HG02840 (cell line): ENCODE results near the gene N4BP2L2.

ENCODE experiments used
- ATAC-seq: cut with Tn5 transposase; IDR thresholded peaks from one replicate; pipeline ENCODE4 v1.9.1; 2021; ENCODE audit warnings: mild to moderate bottlenecking, moderate library complexity, moderate number of reproducible peaks; ENCODE audit not compliant: unreplicated experiment, low FRiP score

The N4BP2L2 gene

GRCh38 chr13:32427852-32428580 lies 110.6 kb downstream of the N4BP2L2 start, which contains the start of gene N4BP2L1:
Gene N4BP2L1 (minus strand): TSS chr13:32428130. CDS start chr13:32428082, 48 bp downstream.
- ATAC-seq: peak; percentile 77

GRCh38 chr13:32426990-32427851 lies 111.4 kb downstream of the N4BP2L2 start:
- ATAC-seq: peak; percentile 24

GRCh38 chr13:32426191-32426989 lies 112.2 kb downstream of the N4BP2L2 start:
- no peak for ATAC-seq

GRCh38 chr13:32425158-32425557 lies 113.4 kb downstream of the N4BP2L2 start:
- no peak for ATAC-seq

GRCh38 chr13:32423592-32423991 lies 115.0 kb downstream of the N4BP2L2 start:
- ATAC-seq: no peak

GRCh38 chr13:32419862-32420261 lies 118.7 kb downstream of the N4BP2L2 start:
- ATAC-seq: no peak

- ATAC-seq: no peak
These were observed 120.6 kb downstream of the N4BP2L2 start for GRCh38 chr13:32417995-32418394.

GRCh38 chr13:32415019-32415418 lies 123.6 kb downstream of the N4BP2L2 start:
- no peak for ATAC-seq

GRCh38 chr13:32414580-32414979 lies 124.0 kb downstream of the N4BP2L2 start:
- no peak for ATAC-seq

- no peak for ATAC-seq
These were observed 125.3 kb downstream of the N4BP2L2 start for GRCh38 chr13:32413284-32413683.

GRCh38 chr13:32409561-32410421 lies 128.8 kb downstream of the N4BP2L2 start:
- no peak for ATAC-seq

- ATAC-seq: no peak
These were observed 129.6 kb downstream of the N4BP2L2 start for GRCh38 chr13:32409001-32409313.

- no peak for ATAC-seq
These were observed 130.1 kb downstream of the N4BP2L2 start for GRCh38 chr13:32408296-32409000.

GRCh38 chr13:32407854-32408253 lies 130.7 kb downstream of the N4BP2L2 start:
- ATAC-seq: no peak

- ATAC-seq: no peak
These were observed 135.5 kb downstream of the N4BP2L2 start for GRCh38 chr13:32403108-32403507.

- ATAC-seq: no peak
These were observed 147.4 kb downstream of the N4BP2L2 start for GRCh38 chr13:32391101-32391619.

- ATAC-seq: no peak
These were observed 148.1 kb downstream of the N4BP2L2 start for GRCh38 chr13:32390484-32390883.

GRCh38 chr13:32390048-32390447 lies 148.5 kb downstream of the N4BP2L2 start:
- no peak for ATAC-seq

- ATAC-seq: no peak
These were observed 153.2 kb downstream of the N4BP2L2 start for GRCh38 chr13:32385410-32385809.
